SK-N-SH treated with all-trans-retinoic acid at 6 μM for 48 hours (cell line): ENCODE data around the gene IGF1.

ENCODE experiments used
- ARNTL ChIP-seq: fragments of 450-650 bp; formaldehyde crosslinking; IDR thresholded peaks from 2 replicates; pipeline ENCODE4 v1.5.0; 2020; ENCODE audit warnings: low read depth, mild to moderate bottlenecking, moderate library complexity, borderline replicate concordance
- ESRRG ChIP-seq: fragments of 250-450 bp; sonication (Bioruptor Pico); IDR thresholded peaks from 2 replicates; pipeline ENCODE4 v1.6.1; 2021; ENCODE audit warnings: mild to moderate bottlenecking
- ZNF8 ChIP-seq: fragments of 450-650 bp; formaldehyde crosslinking; IDR thresholded peaks from 2 replicates; pipeline ENCODE4 v1.5.0; 2020; ENCODE audit warnings: mild to moderate bottlenecking, moderate library complexity
- TF ChIP-seq, protein P1 (sequence below): fragments of 250-450 bp; sonication (Bioruptor Pico); IDR thresholded peaks from 2 replicates; pipeline ENCODE4 v1.8.0; 2020; ENCODE audit warnings: mild to moderate bottlenecking, moderate library complexity, borderline replicate concordance
- TF ChIP-seq, protein P2 (sequence below): fragments of 250-450 bp; sonication (Bioruptor Pico); IDR thresholded peaks from 2 replicates; pipeline ENCODE4 v1.5.1; 2020; ENCODE audit warnings: low read depth, mild to moderate bottlenecking, moderate library complexity

DNA sequence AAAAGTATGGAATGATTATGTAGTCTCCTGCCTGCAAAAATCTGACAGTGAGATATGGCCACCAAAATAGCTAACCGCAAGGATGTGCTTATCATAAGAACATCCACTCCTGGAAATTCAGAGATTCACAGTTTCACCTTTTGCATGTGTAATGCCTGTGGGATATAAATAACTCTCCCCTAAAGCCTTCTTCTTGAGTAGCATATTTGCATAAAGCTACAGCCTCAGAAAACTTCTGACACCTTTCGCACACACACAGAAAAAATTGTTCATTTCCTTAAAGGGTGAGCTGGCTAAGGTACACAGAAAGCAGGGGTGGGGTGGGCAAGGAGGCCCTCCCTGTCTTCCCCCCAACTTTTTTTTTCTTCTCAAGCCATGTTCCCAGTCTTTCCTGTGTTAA lies 3.1 kb upstream of the IGF1 start:
- TF ChIP-seq, protein P1, sequence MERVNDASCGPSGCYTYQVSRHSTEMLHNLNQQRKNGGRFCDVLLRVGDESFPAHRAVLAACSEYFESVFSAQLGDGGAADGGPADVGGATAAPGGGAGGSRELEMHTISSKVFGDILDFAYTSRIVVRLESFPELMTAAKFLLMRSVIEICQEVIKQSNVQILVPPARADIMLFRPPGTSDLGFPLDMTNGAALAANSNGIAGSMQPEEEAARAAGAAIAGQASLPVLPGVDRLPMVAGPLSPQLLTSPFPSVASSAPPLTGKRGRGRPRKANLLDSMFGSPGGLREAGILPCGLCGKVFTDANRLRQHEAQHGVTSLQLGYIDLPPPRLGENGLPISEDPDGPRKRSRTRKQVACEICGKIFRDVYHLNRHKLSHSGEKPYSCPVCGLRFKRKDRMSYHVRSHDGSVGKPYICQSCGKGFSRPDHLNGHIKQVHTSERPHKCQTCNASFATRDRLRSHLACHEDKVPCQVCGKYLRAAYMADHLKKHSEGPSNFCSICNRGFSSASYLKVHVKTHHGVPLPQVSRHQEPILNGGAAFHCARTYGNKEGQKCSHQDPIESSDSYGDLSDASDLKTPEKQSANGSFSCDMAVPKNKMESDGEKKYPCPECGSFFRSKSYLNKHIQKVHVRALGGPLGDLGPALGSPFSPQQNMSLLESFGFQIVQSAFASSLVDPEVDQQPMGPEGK (CRISPR knock-in tag) = no peak
- no peak for TF ChIP-seq ESRRG (CRISPR knock-in tag)
- TF ChIP-seq, protein P2, sequence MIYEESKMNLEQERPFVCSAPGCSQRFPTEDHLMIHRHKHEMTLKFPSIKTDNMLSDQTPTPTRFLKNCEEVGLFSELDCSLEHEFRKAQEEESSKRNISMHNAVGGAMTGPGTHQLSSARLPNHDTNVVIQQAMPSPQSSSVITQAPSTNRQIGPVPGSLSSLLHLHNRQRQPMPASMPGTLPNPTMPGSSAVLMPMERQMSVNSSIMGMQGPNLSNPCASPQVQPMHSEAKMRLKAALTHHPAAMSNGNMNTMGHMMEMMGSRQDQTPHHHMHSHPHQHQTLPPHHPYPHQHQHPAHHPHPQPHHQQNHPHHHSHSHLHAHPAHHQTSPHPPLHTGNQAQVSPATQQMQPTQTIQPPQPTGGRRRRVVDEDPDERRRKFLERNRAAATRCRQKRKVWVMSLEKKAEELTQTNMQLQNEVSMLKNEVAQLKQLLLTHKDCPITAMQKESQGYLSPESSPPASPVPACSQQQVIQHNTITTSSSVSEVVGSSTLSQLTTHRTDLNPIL (CRISPR knock-in tag) = no peak
- TF ChIP-seq ARNTL (CRISPR knock-in tag) = no peak
- TF ChIP-seq ZNF8 (CRISPR knock-in tag) = no peak
